ENCODE measurements around the gene DHRS4L2. TPM values are rescaled to one million over a fixed set of nuclear protein-coding genes. Genes with fewer than 3 reads are reported as not detected.
"Not testable (repeated sequence)": the region's sequence is repeated elsewhere in the genome, so short reads cannot be mapped to it uniquely, and the experiment has no call there.

DHRS4L2 gene
- total RNA-seq (ENCODE audit: low replicate concordance) = 5.5 and 8.3 TPM in 2 replicates

DNA sequence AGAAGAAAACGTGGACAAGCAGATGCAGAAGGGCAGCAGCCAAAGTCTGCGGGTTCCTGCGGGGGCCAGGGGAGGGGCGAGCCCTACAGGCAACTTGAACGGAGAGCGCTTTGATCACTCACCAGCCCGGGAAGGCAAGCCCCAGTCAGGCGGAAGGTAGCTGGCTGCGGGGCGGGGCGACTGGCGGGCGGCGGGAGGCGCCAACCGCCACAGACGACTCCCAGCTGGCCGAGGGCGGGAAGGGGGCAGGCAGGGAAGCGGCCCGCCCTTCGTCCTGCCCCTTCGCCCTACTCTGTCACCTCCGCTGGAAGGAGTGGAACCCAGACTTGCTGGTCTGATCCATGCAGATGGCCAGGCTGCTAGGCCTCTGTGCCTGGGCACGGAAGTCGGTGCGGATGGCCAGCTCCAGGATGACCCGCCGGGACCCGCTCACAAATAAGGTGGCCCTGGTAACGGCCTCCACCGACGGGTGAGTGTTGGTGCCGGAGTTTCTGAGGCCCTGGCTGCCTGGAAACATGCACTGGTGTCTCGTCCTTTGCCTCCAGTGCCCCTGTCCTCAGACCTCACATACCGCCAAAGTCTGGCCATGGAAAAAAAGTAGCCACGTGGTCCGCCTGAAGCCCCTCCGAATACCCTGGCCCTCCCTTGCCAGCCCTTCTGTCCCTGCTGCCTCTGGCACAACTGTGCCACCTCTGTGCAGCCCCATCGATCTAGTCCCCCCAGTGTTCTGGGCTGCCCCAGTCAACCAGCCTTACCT is at the start of gene DHRS4L2:
Gene DHRS4L2 (plus strand): TSS at position 323 of the 757 bp plus-strand sequence. CDS start 19 bp downstream, at position 342.
- peak; percentile 17 for DNase-seq (ENCODE audit: low read depth)
- peak within 1 kb of the TSS; percentile 35 for H3K4me3 ChIP-seq (ENCODE audit: low read depth, low read length)

GRCh38 chr14:23939607-23940326 is 49.0 kb upstream of the DHRS4L2 start:
- TF ChIP-seq, protein P1, sequence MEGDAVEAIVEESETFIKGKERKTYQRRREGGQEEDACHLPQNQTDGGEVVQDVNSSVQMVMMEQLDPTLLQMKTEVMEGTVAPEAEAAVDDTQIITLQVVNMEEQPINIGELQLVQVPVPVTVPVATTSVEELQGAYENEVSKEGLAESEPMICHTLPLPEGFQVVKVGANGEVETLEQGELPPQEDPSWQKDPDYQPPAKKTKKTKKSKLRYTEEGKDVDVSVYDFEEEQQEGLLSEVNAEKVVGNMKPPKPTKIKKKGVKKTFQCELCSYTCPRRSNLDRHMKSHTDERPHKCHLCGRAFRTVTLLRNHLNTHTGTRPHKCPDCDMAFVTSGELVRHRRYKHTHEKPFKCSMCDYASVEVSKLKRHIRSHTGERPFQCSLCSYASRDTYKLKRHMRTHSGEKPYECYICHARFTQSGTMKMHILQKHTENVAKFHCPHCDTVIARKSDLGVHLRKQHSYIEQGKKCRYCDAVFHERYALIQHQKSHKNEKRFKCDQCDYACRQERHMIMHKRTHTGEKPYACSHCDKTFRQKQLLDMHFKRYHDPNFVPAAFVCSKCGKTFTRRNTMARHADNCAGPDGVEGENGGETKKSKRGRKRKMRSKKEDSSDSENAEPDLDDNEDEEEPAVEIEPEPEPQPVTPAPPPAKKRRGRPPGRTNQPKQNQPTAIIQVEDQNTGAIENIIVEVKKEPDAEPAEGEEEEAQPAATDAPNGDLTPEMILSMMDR (IDR thresholded peaks at IDR 0.05; ENCODE audit: insufficient read depth, low read length) = no peak
- no peak overlapping the region for H3K4me3 ChIP-seq (ENCODE audit: low read depth, low read length)
- DNase-seq (ENCODE audit: low read depth) = no peak

DNA sequence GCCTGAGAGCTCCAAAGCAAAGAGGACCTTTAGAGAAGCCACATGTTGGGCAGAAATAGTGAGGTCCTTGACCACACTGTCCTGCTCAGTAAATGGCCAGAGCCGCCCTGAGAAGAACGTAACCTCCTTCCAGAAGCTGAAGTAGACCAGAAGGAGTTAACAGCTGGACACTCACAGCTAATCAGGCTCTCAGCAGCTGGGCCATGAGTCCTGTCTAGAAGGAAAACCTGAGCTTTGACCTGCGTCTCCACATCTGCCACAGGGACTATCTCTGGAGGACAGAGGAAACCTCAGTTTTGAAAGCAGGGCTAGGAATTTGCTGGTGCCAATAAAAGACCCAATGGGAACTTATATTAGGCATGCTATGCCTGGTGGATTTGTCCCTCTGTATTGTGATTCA is 47.5 kb upstream of the DHRS4L2 start:
- DNase-seq (ENCODE audit: low read depth) = no peak

GRCh38 chr14:23941669-23942068 is 47.1 kb upstream of the DHRS4L2 start:
- DNase-seq (ENCODE audit: low read depth) = no peak
- TF ChIP-seq, protein P1 (IDR thresholded peaks at IDR 0.05; ENCODE audit: insufficient read depth, low read length) = no peak

More for the DNA sequence above, 47.5 kb upstream of the DHRS4L2 start:
- no peak overlapping the region for H3K4me3 ChIP-seq (ENCODE audit: low read depth, low read length)
- TF ChIP-seq, protein P1 (IDR thresholded peaks at IDR 0.05; ENCODE audit: insufficient read depth, low read length) = no peak

GRCh38 chr14:23942587-23942986 is 46.1 kb upstream of the DHRS4L2 start:
- no peak overlapping the region for H3K4me3 ChIP-seq (ENCODE audit: low read depth, low read length)
- TF ChIP-seq, protein P1 (IDR thresholded peaks at IDR 0.05; ENCODE audit: insufficient read depth, low read length) = no peak
- no peak for DNase-seq (ENCODE audit: low read depth)

More at GRCh38 chr14:23941669-23942068, 47.1 kb upstream of the DHRS4L2 start:
- no peak overlapping the region for H3K4me3 ChIP-seq (ENCODE audit: low read depth, low read length)

- H3K4me3 ChIP-seq (ENCODE audit: low read depth, low read length); DNase-seq (ENCODE audit: low read depth): not testable (repeated sequence)
Measured at GRCh38 chr14:23949069-23949468, 39.7 kb upstream of the DHRS4L2 start.

DNA sequence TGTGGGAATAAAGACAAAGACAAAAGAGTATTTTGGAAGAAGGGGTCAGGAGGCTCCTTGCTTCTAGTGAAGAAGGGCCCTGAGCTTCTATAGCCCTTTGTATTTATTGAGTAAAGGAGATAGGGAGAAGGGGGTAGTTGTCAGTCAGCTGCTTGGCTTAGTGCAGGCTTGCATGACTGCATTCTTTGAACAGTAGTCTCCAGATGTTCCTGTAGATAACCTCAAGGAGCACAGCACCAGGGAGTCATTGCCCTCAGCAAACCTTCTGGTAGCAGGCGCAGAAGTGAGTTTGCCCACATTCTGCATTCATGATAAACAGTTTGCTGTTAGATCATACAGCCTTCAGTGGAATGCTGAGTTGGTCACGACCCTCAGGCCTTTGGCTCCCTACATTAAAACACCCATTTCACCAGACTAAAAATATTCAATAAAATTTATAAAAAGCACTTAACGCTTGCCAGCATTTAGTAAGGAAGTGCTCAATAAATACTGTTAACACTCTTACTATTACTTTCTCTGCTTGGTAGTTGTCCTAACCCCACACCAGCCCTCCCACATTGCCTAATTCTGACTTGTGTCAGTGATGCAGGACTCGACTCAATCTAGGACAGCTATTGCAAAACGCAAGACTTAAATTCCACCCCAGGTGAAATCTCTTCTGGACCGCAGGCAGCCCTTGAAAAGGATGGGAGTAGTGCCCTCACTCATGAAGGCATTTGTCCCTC is 38.2 kb upstream of the DHRS4L2 start:
- TF ChIP-seq, protein P1 (IDR thresholded peaks at IDR 0.05; ENCODE audit: insufficient read depth, low read length) = no peak
- H3K4me3 ChIP-seq (ENCODE audit: low read depth, low read length) = no peak overlapping the region
- DNase-seq (ENCODE audit: low read depth) = no peak

DNA sequence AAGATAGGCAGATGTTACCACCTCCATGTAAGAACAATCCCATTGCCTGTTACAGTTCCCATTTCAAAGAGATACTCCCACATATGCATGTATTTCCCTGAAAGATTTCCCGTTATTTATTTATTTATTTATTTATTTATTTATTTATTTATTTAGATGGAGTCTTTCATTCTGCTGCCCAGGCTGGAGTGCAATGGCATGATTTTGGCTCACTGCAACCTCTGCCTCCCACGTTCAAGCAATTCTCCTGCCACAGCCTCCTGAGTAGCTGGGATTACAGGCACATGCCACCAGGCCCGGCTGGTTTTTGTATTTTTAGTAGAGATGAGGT is 37.6 kb upstream of the DHRS4L2 start:
- not testable (repeated sequence) for H3K4me3 ChIP-seq (ENCODE audit: low read depth, low read length); DNase-seq (ENCODE audit: low read depth)
